HG03469 (cell line): ENCODE data around the gene TMCO4.
"Not testable (repeated sequence)": the region's sequence is repeated elsewhere in the genome, so short reads cannot be mapped to it uniquely, and the experiment has no call there.

Source experiments
- ATAC-seq: cut with Tn5 transposase; IDR thresholded peaks from one replicate; pipeline ENCODE4 v1.9.1; 2021; ENCODE audit warnings: mild to moderate bottlenecking, moderate library complexity, moderate number of reproducible peaks; ENCODE audit not compliant: unreplicated experiment

The TMCO4 gene

GRCh38 chr1:19814244-19814661 lies 14.5 kb upstream of the TMCO4 start:
- ATAC-seq, result no peak

GRCh38 chr1:19813643-19813960 lies 13.9 kb upstream of the TMCO4 start:
- no peak for ATAC-seq

- no peak for ATAC-seq
Measured at GRCh38 chr1:19812875-19813642, 13.3 kb upstream of the TMCO4 start.

- no peak for ATAC-seq
Measured at GRCh38 chr1:19811206-19811851, 11.6 kb upstream of the TMCO4 start.

- ATAC-seq, result no peak
Measured at GRCh38 chr1:19809044-19809750, 9.5 kb upstream of the TMCO4 start.

GRCh38 chr1:19808351-19808750 lies 8.6 kb upstream of the TMCO4 start:
- no peak for ATAC-seq

GRCh38 chr1:19804831-19805251 lies 5.1 kb upstream of the TMCO4 start:
- ATAC-seq, result no peak

GRCh38 chr1:19802269-19802668 lies 2.6 kb upstream of the TMCO4 start:
- ATAC-seq, result no peak

GRCh38 chr1:19800076-19800804 lies 524 bp upstream of the TMCO4 start:
- no peak for ATAC-seq

- ATAC-seq, result no peak
Measured at GRCh38 chr1:19798486-19799229, 1.1 kb downstream of the TMCO4 start.

- no peak for ATAC-seq
Measured at GRCh38 chr1:19797827-19798226, 1.9 kb downstream of the TMCO4 start.

- ATAC-seq, result no peak
Measured at GRCh38 chr1:19794583-19794982, 5.1 kb downstream of the TMCO4 start.

GRCh38 chr1:19793360-19794046 lies 6.2 kb downstream of the TMCO4 start:
- ATAC-seq, result no peak

GRCh38 chr1:19792237-19793002 lies 7.3 kb downstream of the TMCO4 start:
- ATAC-seq, result no peak

- ATAC-seq, result not testable (repeated sequence)
Measured at GRCh38 chr1:19790061-19790975, 9.4 kb downstream of the TMCO4 start.

GRCh38 chr1:19786988-19787423 lies 12.7 kb downstream of the TMCO4 start:
- no peak for ATAC-seq

GRCh38 chr1:19785660-19786059 lies 14.1 kb downstream of the TMCO4 start:
- no peak for ATAC-seq

GRCh38 chr1:19780267-19780877 lies 19.3 kb downstream of the TMCO4 start:
- no peak for ATAC-seq
